Measurements from ENCODE around the gene CCDC197. TPM values are rescaled to one million over a fixed set of nuclear protein-coding genes. Genes with fewer than 3 reads are reported as not detected.

CCDC197 gene
- total RNA-seq, 1 donor: not detected

DNA sequence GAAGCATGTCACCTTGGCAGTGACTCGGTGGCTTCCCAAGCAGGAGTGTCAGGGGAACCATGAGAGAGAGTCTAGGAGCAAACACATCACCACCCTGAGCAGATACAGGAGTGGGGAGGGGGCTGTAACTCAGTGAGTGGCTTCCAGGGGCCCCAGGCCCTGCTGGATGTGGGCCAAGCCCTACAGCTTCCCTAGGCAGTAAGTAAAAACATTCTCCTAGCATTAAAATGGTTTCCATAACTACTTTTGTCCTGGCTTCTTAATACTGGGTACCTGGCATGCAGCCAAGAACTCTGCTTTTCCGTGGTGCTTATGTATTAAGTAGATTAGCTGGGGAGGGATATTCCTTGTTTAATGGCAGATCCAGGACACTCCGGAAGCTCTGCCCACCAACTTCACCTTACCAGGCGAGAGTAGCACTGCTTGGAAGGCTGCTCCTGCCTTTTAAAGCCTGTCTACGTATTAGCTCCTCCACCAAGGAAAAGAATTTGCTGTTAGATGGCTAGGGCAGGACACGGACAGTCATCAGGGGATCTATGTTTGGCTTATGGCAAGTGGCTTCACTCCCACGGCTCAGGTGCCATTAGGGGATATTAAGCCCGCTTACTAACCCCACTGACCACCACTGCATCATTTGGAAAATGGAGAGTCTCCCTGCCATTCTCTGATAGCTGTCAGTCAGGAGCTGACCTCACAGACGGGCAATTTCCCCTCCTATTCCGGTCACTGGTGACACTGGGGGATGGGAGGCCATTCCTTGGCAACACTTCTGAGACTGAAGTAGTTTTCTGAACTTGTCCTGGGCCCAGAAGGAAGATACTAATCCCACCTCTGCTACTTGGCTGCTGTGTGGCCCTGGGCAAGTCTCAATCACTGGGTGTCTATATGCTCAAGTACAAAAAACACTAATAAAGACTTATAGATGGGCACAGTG is 51.9 kb downstream of the CCDC197 start:
- H3K79me2 ChIP-seq (ENCODE audit: insufficient read depth, low read length): no peaks in the 10 kb centered on the region
- peaks cover 75% of the 10 kb centered on the region for H3K36me3 ChIP-seq (ENCODE audit: insufficient read depth, low read length)
- H3K27me3 ChIP-seq (ENCODE audit: insufficient read depth, low read length): no peaks in the 10 kb centered on the region
- no peak overlapping the region for H3K27ac ChIP-seq (ENCODE audit: low read depth, low read length)
- no peak overlapping the region for H3K4me3 ChIP-seq (ENCODE audit: insufficient read depth, low read length)
- no peak overlapping the region for H2AFZ ChIP-seq (ENCODE audit: low read length)
- no peak for DNase-seq (ENCODE audit: insufficient read length, low spot score, missing footprints)
- no peak overlapping the region for H3K4me2 ChIP-seq (ENCODE audit: insufficient read depth, low read length)
- H3K9me3 ChIP-seq (ENCODE audit: low read depth, low read length): no peaks in the 10 kb centered on the region
- no peaks in the 10 kb centered on the region for H3K4me1 ChIP-seq (ENCODE audit: insufficient read depth, low read length)
- TF ChIP-seq, protein P1, sequence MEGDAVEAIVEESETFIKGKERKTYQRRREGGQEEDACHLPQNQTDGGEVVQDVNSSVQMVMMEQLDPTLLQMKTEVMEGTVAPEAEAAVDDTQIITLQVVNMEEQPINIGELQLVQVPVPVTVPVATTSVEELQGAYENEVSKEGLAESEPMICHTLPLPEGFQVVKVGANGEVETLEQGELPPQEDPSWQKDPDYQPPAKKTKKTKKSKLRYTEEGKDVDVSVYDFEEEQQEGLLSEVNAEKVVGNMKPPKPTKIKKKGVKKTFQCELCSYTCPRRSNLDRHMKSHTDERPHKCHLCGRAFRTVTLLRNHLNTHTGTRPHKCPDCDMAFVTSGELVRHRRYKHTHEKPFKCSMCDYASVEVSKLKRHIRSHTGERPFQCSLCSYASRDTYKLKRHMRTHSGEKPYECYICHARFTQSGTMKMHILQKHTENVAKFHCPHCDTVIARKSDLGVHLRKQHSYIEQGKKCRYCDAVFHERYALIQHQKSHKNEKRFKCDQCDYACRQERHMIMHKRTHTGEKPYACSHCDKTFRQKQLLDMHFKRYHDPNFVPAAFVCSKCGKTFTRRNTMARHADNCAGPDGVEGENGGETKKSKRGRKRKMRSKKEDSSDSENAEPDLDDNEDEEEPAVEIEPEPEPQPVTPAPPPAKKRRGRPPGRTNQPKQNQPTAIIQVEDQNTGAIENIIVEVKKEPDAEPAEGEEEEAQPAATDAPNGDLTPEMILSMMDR (IDR thresholded peaks at IDR 0.05; ENCODE audit: extremely low read depth, low read depth, low read length): no peak
- peaks cover 14% of the 10 kb centered on the region for H4K20me1 ChIP-seq (ENCODE audit: insufficient read depth, low read length)

DNA sequence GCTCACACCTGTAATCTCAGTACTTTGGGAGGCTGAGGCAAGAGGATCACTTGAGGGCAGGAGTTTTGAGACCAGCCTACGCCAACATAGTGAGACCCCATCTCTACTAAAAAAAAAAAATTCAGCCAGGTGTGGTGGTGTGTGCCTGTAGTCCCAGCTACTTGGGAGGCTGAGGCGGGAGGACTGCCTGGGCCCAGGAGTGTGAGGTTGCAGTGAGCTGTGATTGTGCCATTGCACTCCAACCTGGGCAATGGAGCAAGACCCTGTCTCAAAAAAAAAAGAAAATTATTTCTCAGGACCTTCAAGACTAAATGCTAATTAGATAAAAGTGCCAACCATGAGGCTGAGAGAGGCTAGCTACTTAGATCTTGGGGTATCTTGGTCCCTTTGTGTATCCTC is 52.5 kb downstream of the CCDC197 start:
- TF ChIP-seq, protein P1 (IDR thresholded peaks at IDR 0.05; ENCODE audit: extremely low read depth, low read depth, low read length): no peak
- H3K4me2 ChIP-seq (ENCODE audit: insufficient read depth, low read length): no peak overlapping the region
- no peaks in the 10 kb centered on the region for H3K27me3 ChIP-seq (ENCODE audit: insufficient read depth, low read length)
- no peaks in the 10 kb centered on the region for H3K79me2 ChIP-seq (ENCODE audit: insufficient read depth, low read length)
- H4K20me1 ChIP-seq (ENCODE audit: insufficient read depth, low read length): peaks cover 14% of the 10 kb centered on the region
- no peak overlapping the region for H2AFZ ChIP-seq (ENCODE audit: low read length)
- no peak for DNase-seq (ENCODE audit: insufficient read length, low spot score, missing footprints)
- H3K9me3 ChIP-seq (ENCODE audit: low read depth, low read length): no peaks in the 10 kb centered on the region
- no peak overlapping the region for H3K27ac ChIP-seq (ENCODE audit: low read depth, low read length)
- no peak overlapping the region for H3K4me3 ChIP-seq (ENCODE audit: insufficient read depth, low read length)
- H3K4me1 ChIP-seq (ENCODE audit: insufficient read depth, low read length): no peaks in the 10 kb centered on the region
- peaks cover 81% of the 10 kb centered on the region for H3K36me3 ChIP-seq (ENCODE audit: insufficient read depth, low read length)

DNA sequence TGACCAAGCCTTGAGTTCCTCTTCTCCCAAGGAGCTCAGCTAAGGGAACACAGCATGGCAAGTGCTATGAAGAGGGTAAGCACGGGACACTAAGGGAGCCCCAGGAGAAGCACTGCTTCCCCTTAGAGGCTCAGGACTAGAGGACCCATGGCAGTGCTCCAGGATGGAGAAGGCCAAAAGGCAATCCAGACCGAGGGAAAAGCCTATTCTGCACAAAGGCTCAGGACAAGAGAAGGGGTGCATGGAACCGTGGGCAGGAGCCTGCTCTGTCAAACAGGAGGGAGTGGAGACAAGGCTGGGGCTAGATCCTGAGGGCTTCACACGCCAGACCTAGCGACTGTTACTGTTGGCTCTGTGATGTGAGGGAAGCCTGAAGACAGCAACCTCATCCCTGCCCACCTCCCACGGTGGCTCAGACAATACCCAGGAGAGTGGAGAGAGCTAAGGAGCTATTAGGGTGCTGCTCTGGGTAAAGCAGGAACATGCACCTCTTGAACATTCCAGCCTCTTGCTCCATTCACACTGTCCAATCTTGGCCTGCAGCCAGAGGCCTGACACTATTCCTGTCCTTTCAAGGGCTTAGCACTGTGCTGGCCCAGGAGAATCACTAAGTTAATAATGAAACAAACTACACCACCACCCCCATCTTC is 53.3 kb downstream of the CCDC197 start:
- Histone ChIP-seq H3K4me3 (ENCODE audit: insufficient read depth, low read length) (no peak overlapping the region), H3K27me3 (ENCODE audit: insufficient read depth, low read length) (no peaks in the 10 kb centered on the region), H3K4me2 (ENCODE audit: insufficient read depth, low read length) (no peak overlapping the region), H2AFZ (ENCODE audit: low read length) (no peak overlapping the region), H3K4me1 (ENCODE audit: insufficient read depth, low read length) (no peaks in the 10 kb centered on the region), H3K27ac (ENCODE audit: low read depth, low read length) (no peak overlapping the region), H4K20me1 (ENCODE audit: insufficient read depth, low read length) (peaks cover 20% of the 10 kb centered on the region), H3K79me2 (ENCODE audit: insufficient read depth, low read length) (no peaks in the 10 kb centered on the region), H3K9me3 (ENCODE audit: low read depth, low read length) (no peaks in the 10 kb centered on the region), H3K36me3 (ENCODE audit: insufficient read depth, low read length) (peaks cover 88% of the 10 kb centered on the region)
- DNase-seq (ENCODE audit: insufficient read length, low spot score, missing footprints): no peak
- TF ChIP-seq, protein P1 (IDR thresholded peaks at IDR 0.05; ENCODE audit: extremely low read depth, low read depth, low read length): no peak

DNA sequence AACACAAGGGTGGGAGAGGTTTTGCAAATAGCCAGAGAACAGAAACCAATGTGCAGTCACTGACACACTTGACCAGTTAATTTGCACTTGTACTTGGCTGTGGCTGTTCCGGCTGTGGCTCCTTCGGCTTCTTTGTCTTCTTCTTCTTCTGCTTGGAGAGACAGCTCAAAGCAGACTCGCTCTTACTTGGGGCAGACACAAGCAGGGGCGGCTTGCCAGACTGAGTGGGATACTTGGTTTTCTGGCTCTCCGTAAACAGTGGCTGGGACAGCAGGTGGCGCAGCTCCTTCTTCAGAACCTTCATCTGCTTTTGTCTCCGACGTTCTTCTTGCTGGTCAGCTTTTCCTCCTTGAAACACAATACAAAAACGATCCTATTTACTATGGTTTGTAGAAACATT is 54.0 kb downstream of the CCDC197 start:
- no peak overlapping the region for H2AFZ ChIP-seq (ENCODE audit: low read length)
- H3K36me3 ChIP-seq (ENCODE audit: insufficient read depth, low read length): peaks cover 88% of the 10 kb centered on the region
- no peaks in the 10 kb centered on the region for H3K79me2 ChIP-seq (ENCODE audit: insufficient read depth, low read length)
- H3K4me2 ChIP-seq (ENCODE audit: insufficient read depth, low read length): no peak overlapping the region
- H3K27me3 ChIP-seq (ENCODE audit: insufficient read depth, low read length): no peaks in the 10 kb centered on the region
- peaks cover 20% of the 10 kb centered on the region for H4K20me1 ChIP-seq (ENCODE audit: insufficient read depth, low read length)
- H3K4me1 ChIP-seq (ENCODE audit: insufficient read depth, low read length): no peaks in the 10 kb centered on the region
- no peaks in the 10 kb centered on the region for H3K9me3 ChIP-seq (ENCODE audit: low read depth, low read length)
- TF ChIP-seq, protein P1 (IDR thresholded peaks at IDR 0.05; ENCODE audit: extremely low read depth, low read depth, low read length): peak; percentile 57
- H3K27ac ChIP-seq (ENCODE audit: low read depth, low read length): no peak overlapping the region
- H3K4me3 ChIP-seq (ENCODE audit: insufficient read depth, low read length): no peak overlapping the region
- no peak for DNase-seq (ENCODE audit: insufficient read length, low spot score, missing footprints)
